Aorta (tissue), 5 donors: ENCODE results near the gene PDGFC. TPM values are rescaled to one million over a fixed set of nuclear protein-coding genes. Genes with fewer than 3 reads are reported as not detected.

ENCODE experiments used
- ATAC-seq: fragments of 200-7000 bp; cut with Tn5 transposase; one replicate; pipeline ENCODE4 v1.9.1; 2022; ENCODE audit warnings: moderate library complexity; ENCODE audit not compliant: low FRiP score
- DNase-seq, 2 donors: peaks; one replicate each; pipeline ENCODE4 v3.0.0-alpha.2; 2020
- H3K27ac ChIP-seq, 2 donors: one replicate each; pipeline ENCODE4 v1.5.1; 2013; ENCODE audit warnings: low read length in 2 of 2, mild to moderate bottlenecking in 2 of 2, moderate library complexity in 2 of 2, control low read depth in 1 of 2, inconsistent platforms in 1 of 2, low read depth in 1 of 2
- H3K27me3 ChIP-seq, 2 donors: one replicate each; pipeline ENCODE4 v1.6.1; 2013; ENCODE audit warnings: control low read depth in 1 of 2, low read length in 1 of 2, mild to moderate bottlenecking in 1 of 2, moderate library complexity in 1 of 2; ENCODE audit not compliant: insufficient read depth in 2 of 2, control insufficient read depth in 1 of 2
- H3K36me3 ChIP-seq, 2 donors: one replicate each; pipeline ENCODE4 v1.6.1; 2013; ENCODE audit warnings: control low read depth in 1 of 2, low read length in 1 of 2, mild to moderate bottlenecking in 1 of 2; ENCODE audit not compliant: insufficient read depth in 2 of 2, control insufficient read depth in 1 of 2
- H3K4me1 ChIP-seq, 2 donors: one replicate each; pipeline ENCODE4 v1.6.1; 2013; ENCODE audit warnings: low read length in 2 of 2, control low read depth in 1 of 2, mild to moderate bottlenecking in 1 of 2, moderate library complexity in 1 of 2; ENCODE audit not compliant: insufficient read depth in 2 of 2, control insufficient read depth in 1 of 2
- H3K4me3 ChIP-seq, 2 donors: one replicate each; pipeline ENCODE4 v1.5.1; 2013; ENCODE audit warnings: low read length in 2 of 2, control low read depth in 1 of 2, mild to moderate bottlenecking in 1 of 2
- H3K9me3 ChIP-seq: one replicate; pipeline ENCODE4 v1.6.1; 2013; ENCODE audit warnings: mild to moderate bottlenecking, low read length; ENCODE audit not compliant: control insufficient read depth
- WGBS, 2 donors: extraction: QIAGEN DNeasy Blood & Tissue Kit; methylation state at CpG; one replicate each; pipeline ENCODE4 v1.1.7; 2013; 5-methylcytosine and 5-hydroxymethylcytosine counted together
- intact Hi-C, 2 donors: fragments of 100-400 bp; cut with DNase I; formaldehyde crosslinking; loops; one replicate each; pipeline versions ENCODE4 v1.14.2 to v1.15.0; 2022
- polyA plus RNA-seq, 2 donors: library from polyadenylated mRNA; stranded (reverse); fragments of 200-250 nt; gene quantifications; one replicate each; pipeline ENCODE4 v1.2.3, GENCODE V29; 2013
- total RNA-seq, 2 donors: library from RNA; stranded (reverse); fragmentation: NEBNext Ultra II Directional; extraction: Animal tissue kit (Norgen Biotek cat#: 25700); gene quantifications; one replicate each; pipeline ENCODE4 v1.2.1, GENCODE V29; 2021
- donor health status: healthy with polysubstance abuse.
- donor health status: Bipolar disorder and iron deficiency.
- donor health status: DM: no; HTN: no; CAD: no.
- donor health status: DM: no; HTN: no; CAD: no.
- donor health status: DM: yes; HTN: yes; CAD: no.

Gene PDGFC
- total and polyA plus RNA-seq, 4 donors = 11.8 to 51.5 (median 29.2) TPM

GRCh38 chr4:156763511-156763910, 208.1 kb downstream of the PDGFC start:
- Histone ChIP-seq H3K27me3 (no peaks in the 10 kb centered on the region), H3K36me3 (no peaks in the 10 kb centered on the region), H3K27ac (no peak overlapping the region), H3K4me1 (peaks cover 6 to 8% of the 10 kb centered on the region in 2 donors), H3K4me3 (no peak overlapping the region), H3K9me3 (no peaks in the 10 kb centered on the region)
- intact Hi-C loops = no loop called here
- 31 to 82% methylated on average over 2 of the region's 2 CpGs for WGBS, 2 donors
- DNase-seq (no peak), ATAC-seq (no peak)

GRCh38 chr4:156762851-156763250, 208.7 kb downstream of the PDGFC start:
- no peak overlapping the region for H3K27ac ChIP-seq
- H3K4me1 ChIP-seq = peaks cover 6 to 8% of the 10 kb centered on the region in 2 donors
- no peak overlapping the region for H3K4me3 ChIP-seq
- H3K27me3 ChIP-seq = no peaks in the 10 kb centered on the region
- DNase-seq (no peak), ATAC-seq (no peak)
- H3K9me3 ChIP-seq = no peaks in the 10 kb centered on the region
- intact Hi-C loops = no loop called here
- 81 to 91% methylated on average over 8 of the region's 8 CpGs for WGBS, 2 donors
- H3K36me3 ChIP-seq = no peaks in the 10 kb centered on the region

GRCh38 chr4:156756118-156756517, 215.5 kb downstream of the PDGFC start:
- H3K4me3 ChIP-seq = no peak overlapping the region
- ATAC-seq (no peak), DNase-seq (no peak)
- no peaks in the 10 kb centered on the region for H3K36me3 ChIP-seq
- intact Hi-C loops = no loop called here
- H3K27ac ChIP-seq = no peak overlapping the region
- H3K27me3 ChIP-seq = no peaks in the 10 kb centered on the region
- no peaks in the 10 kb centered on the region for H3K4me1 ChIP-seq
- H3K9me3 ChIP-seq = no peaks in the 10 kb centered on the region

GRCh38 chr4:156754832-156755570, 216.6 kb downstream of the PDGFC start:
- DNase-seq (no peak), ATAC-seq (no peak)
- H3K4me3 ChIP-seq = no peak overlapping the region
- no peaks in the 10 kb centered on the region for H3K4me1 ChIP-seq
- no peaks in the 10 kb centered on the region for H3K36me3 ChIP-seq
- 75 to 88% methylated on average over 5 of the region's 5 CpGs for WGBS, 2 donors
- H3K27me3 ChIP-seq = no peaks in the 10 kb centered on the region
- intact Hi-C loops = no loop called here
- H3K9me3 ChIP-seq = no peaks in the 10 kb centered on the region
- no peak overlapping the region for H3K27ac ChIP-seq

GRCh38 chr4:156751486-156751885, 220.1 kb downstream of the PDGFC start:
- DNase-seq (no peak), ATAC-seq (no peak)
- intact Hi-C loops = no loop called here
- H3K27ac ChIP-seq = no peak overlapping the region
- no peaks in the 10 kb centered on the region for H3K36me3 ChIP-seq
- H3K4me1 ChIP-seq = no peaks in the 10 kb centered on the region
- H3K4me3 ChIP-seq = no peak overlapping the region
- H3K27me3 ChIP-seq = no peaks in the 10 kb centered on the region
- no peaks in the 10 kb centered on the region for H3K9me3 ChIP-seq
- WGBS, 2 donors = 50 to 63% methylated on average over 1 of the region's 1 CpG

GRCh38 chr4:156749426-156750403, 221.9 kb downstream of the PDGFC start:
- Histone ChIP-seq H3K27me3 (no peaks in the 10 kb centered on the region), H3K4me3 (no peak overlapping the region), H3K9me3 (no peaks in the 10 kb centered on the region), H3K36me3 (no peaks in the 10 kb centered on the region), H3K4me1 (no peaks in the 10 kb centered on the region), H3K27ac (no peak overlapping the region)
- ATAC-seq = no peak
- intact Hi-C loops = no loop called here
- no peak for DNase-seq
- 91 to 94% methylated on average over 5 of the region's 5 CpGs for WGBS, 2 donors

- H3K27ac ChIP-seq = no peak overlapping the region
- no peaks in the 10 kb centered on the region for H3K9me3 ChIP-seq
- no peaks in the 10 kb centered on the region for H3K4me1 ChIP-seq
- no peaks in the 10 kb centered on the region for H3K27me3 ChIP-seq
- no peak for DNase-seq
- H3K4me3 ChIP-seq = no peak overlapping the region
- 84 to 86% methylated on average over 6 of the region's 6 CpGs for WGBS, 2 donors
- intact Hi-C loops = no loop called here
- no peak for ATAC-seq
- H3K36me3 ChIP-seq = no peaks in the 10 kb centered on the region
These were observed 225.5 kb downstream of the PDGFC start for GRCh38 chr4:156746111-156746510.

GRCh38 chr4:156738766-156739165, 232.8 kb downstream of the PDGFC start:
- 85 to 91% methylated on average over 2 of the region's 2 CpGs for WGBS, 2 donors
- no peak overlapping the region for H3K27ac ChIP-seq
- intact Hi-C loops = no loop called here

More at GRCh38 chr4:156738766-156739165, 232.8 kb downstream of the PDGFC start:
- H3K4me1 ChIP-seq = no peaks in the 10 kb centered on the region
- no peaks in the 10 kb centered on the region for H3K36me3 ChIP-seq
- H3K4me3 ChIP-seq = no peak overlapping the region
- no peaks in the 10 kb centered on the region for H3K9me3 ChIP-seq
- DNase-seq (no peak), ATAC-seq (no peak)
- no peaks in the 10 kb centered on the region for H3K27me3 ChIP-seq
